ENCODE data around the gene ZBTB48. TPM values are rescaled to one million over a fixed set of nuclear protein-coding genes. Genes with fewer than 3 reads are reported as not detected.
A peak's percentile ranks its signal among the peaks of the same experiment; 100 is the strongest.

ZBTB48 gene
- total RNA-seq, 1 donor from 2014 or later: 15.1 TPM

- ATAC-seq: no peak
- intact Hi-C loops (cut with DNase I): no loop called here
- DNase-seq (ENCODE audit: missing footprints): no peak
Observed at GRCh38 chr1:6570100-6570499, 9.7 kb upstream of the ZBTB48 start.

DNA sequence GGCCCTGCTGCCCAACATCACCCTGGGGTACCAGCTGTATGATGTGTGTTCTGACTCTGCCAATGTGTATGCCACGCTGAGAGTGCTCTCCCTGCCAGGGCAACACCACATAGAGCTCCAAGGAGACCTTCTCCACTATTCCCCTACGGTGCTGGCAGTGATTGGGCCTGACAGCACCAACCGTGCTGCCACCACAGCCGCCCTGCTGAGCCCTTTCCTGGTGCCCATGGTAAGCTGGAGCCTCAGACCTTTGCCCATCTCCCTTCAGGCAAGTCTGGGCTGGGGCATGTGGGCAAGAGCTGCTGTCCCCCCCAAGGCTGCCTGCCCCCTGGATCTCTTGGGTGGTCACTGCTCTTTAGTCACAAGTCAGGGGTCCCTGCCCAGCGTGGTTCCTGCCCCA lies 8.8 kb upstream of the ZBTB48 start:
- intact Hi-C loops (cut with DNase I): no loop called here
- DNase-seq (ENCODE audit: missing footprints) (no peak), ATAC-seq (no peak)

GRCh38 chr1:6572653-6573383 lies 7.0 kb upstream of the ZBTB48 start:
- no peak for ATAC-seq
- DNase-seq (ENCODE audit: missing footprints): no peak
- intact Hi-C loops (cut with DNase I): no loop called here

DNA sequence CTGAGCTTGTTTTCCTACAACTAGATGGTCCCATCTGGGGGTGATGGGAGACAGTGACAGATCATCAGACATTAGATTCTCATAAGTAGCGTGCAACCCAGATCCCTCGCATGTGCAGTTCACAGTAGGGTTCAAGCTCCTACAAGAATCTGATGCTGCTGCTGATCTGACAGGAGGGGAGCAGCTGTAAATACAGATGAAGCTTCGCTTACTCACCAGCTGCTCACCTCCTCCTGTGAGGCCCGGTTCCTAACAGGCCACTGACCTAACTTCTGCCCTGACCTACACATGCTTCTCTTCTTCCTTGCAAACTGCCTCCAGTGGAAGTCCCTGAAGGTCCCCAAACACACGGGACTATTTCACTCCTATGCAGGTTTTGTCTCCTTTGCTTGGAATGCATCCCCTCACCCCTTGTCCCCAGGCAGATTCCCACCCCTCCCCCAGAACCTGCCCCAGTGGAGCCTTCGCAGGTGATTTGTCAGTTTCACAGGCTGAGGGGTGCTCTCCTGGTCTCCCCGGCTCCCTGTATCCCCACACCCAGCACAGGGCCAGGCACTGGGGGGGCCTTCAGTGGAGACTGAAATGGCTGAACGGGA lies 5.7 kb upstream of the ZBTB48 start:
- intact Hi-C loops (cut with DNase I): no loop called here
- DNase-seq (ENCODE audit: missing footprints): no peak
- ATAC-seq: no peak

GRCh38 chr1:6574818-6575217 lies 5.0 kb upstream of the ZBTB48 start:
- no peak for ATAC-seq
- intact Hi-C loops (cut with DNase I): no loop called here

GRCh38 chr1:6577831-6578525 lies 1.8 kb upstream of the ZBTB48 start:
- ATAC-seq: no peak

More at GRCh38 chr1:6574818-6575217, 5.0 kb upstream of the ZBTB48 start:
- no peak for DNase-seq (ENCODE audit: missing footprints)

GRCh38 chr1:6578624-6579373 lies 995 bp upstream of the ZBTB48 start:
- DNase-seq (ENCODE audit: missing footprints) (no peak), ATAC-seq (no peak)
- intact Hi-C loops (cut with DNase I): no loop called here

More at GRCh38 chr1:6577831-6578525, 1.8 kb upstream of the ZBTB48 start:
- intact Hi-C loops (cut with DNase I): no loop called here
- no peak for DNase-seq (ENCODE audit: missing footprints)

DNA sequence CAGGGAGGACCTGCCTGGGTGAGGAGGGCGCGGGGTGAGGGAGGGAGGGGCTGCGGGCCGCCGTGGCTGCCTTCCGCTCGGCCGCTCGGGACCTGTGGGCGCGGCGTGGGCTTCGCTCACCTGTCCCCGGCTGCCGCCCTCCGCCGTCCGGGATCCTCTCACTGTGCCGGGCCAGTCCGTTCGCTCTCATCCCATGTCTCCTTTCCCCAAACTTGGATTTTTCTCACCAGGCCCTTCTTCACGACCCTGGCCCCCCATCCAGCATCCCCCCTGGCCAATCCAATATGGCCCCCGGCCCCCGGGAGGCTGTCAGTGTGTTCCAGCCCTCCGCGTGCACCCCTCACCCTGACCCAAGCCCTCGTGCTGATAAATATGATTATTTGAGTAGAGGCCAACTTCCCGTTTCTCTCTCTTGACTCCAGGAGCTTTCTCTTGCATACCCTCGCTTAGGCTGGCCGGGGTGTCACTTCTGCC lies 362 bp downstream of the ZBTB48 start:
- intact Hi-C loops (cut with DNase I): loop anchor here (2.0 kb wide), 1 partner anchor 21 kb away; no protein-coding TSS in a partner anchor
- DNase-seq (ENCODE audit: missing footprints): peak; percentile 68
- no peak for ATAC-seq

GRCh38 chr1:6580593-6581409 lies 1.0 kb downstream of the ZBTB48 start:
- no peak for ATAC-seq
- intact Hi-C loops (cut with DNase I): loop anchor here (2.0 kb wide), 1 partner anchor 20 kb away; no protein-coding TSS in a partner anchor
- peak; percentile 61 for DNase-seq (ENCODE audit: missing footprints)

GRCh38 chr1:6581561-6582305 lies 1.9 kb downstream of the ZBTB48 start:
- intact Hi-C loops (cut with DNase I): loop anchor here (2.0 kb wide), 1 partner anchor 19 kb away; no protein-coding TSS in a partner anchor
- DNase-seq (ENCODE audit: missing footprints) (peak; percentile 83), ATAC-seq (no peak)

GRCh38 chr1:6582370-6582769 lies 2.6 kb downstream of the ZBTB48 start:
- ATAC-seq: no peak
- intact Hi-C loops (cut with DNase I): no loop called here
- no peak for DNase-seq (ENCODE audit: missing footprints)

DNA sequence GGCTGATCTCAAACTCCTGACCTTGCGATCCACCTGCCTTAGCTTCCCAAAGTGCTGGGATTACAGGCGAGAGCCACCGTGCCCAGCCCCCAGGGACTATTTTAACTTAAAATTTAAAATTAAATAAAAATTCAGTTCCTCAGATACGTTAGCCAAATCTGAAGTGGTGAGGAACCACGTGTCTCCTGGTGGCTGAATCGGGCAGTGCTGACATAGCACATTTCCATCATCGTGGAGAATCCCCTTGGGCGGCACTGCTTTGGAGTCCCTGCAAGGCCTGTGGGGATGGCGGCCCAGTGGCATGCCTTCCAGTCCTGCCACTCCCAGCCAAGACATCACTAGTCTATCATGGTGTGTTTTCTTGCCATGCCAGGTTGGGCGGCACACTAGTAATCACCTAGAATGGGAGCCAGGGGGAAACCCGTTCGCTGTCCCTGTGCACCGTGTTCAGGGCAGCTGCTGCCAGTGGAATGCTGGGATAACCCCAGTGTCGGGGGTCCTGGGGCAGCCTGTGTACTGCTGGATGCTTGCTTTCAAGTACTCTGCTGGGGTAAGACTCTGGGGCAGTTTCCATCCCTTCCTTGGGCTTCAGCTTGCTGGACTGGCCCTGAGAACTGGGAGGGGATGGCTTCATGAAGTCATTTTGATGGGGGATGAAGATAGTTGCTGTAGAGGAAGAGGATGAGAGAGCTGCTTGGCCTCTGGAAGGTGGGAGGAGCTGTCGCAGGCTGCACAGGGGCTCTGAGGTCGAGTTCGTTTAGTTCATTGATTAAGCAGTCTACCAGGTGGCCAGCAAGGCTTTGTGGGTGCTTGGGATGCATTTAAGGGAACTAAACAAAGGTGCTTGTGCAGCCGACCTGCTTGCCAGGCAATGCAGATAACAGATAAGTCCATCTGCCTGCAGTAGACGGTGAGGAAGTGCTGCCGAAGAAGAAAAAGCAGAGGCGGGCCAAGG lies 4.6 kb downstream of the ZBTB48 start:
- DNase-seq (ENCODE audit: missing footprints) (no peak), ATAC-seq (no peak)
- intact Hi-C loops (cut with DNase I): no loop called here

DNA sequence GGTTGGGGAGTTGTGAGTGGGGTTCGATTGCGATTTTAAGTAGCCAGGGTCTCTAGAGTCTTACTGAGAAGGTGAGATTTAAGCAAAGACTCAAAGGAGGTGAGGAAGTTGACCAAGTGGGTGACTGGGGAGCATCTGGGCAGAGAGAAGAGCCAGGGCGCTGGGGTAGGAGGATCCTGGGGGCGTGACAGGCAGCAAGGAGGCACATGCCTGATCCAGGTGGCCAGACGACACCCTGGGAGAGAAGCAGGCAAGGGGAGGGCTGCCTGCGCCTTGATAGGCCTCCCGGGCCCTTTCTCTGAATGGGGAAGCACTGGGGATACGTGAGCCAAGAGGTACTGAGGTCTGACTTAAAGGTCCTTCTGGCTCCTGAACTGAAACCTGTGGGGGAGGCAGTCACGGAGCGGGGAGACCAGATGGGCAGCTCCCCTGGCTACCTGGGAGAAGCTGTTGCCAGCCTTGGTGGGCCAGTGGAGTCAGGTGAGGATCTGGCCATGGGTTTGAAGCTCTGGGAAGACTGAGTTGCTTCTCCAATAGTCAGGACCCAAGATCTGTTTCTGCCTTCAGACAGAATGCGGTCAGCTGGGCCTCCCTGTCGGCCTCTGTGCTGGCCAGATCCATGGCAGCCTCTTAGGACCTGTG lies 5.4 kb downstream of the ZBTB48 start:
- DNase-seq (ENCODE audit: missing footprints): no peak
- intact Hi-C loops (cut with DNase I): no loop called here
- no peak for ATAC-seq

DNA sequence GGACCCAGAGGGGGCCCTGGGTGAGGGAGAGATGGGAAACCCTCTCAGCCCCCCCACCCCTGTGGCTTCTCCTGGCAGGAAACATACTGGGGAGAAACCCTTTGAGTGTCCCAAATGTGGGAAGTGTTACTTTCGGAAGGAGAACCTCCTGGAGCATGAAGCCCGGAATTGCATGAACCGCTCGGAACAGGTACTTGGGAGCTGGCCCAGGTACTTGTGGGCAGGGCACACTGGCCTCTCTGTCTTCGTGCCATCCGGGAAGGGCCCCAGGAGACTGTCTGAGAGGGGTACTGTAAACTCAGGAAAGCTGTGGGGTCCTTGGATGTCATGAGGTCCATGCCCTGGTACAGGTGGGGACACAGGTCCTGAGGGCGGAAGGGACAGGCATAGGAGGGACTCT lies 6.0 kb downstream of the ZBTB48 start:
- intact Hi-C loops (cut with DNase I): no loop called here
- DNase-seq (ENCODE audit: missing footprints) (no peak), ATAC-seq (no peak)

- DNase-seq (ENCODE audit: missing footprints) (no peak), ATAC-seq (peak; percentile 19)
- intact Hi-C loops (cut with DNase I): no loop called here
Observed at GRCh38 chr1:6586404-6586816, 6.6 kb downstream of the ZBTB48 start.

Data from Right ventricle myocardium inferior (tissue), 1 donor.